ENCODE results near the gene HLA-DOB. TPM values are rescaled to one million over a fixed set of nuclear protein-coding genes. Genes with fewer than 3 reads are reported as not detected.

HLA-DOB gene
- total and polyA plus RNA-seq, 3 experiments from 2014 or later: 0.62 to 0.97 (median 0.77) TPM

- Histone ChIP-seq H3K4me1 (ENCODE audit: insufficient read depth, low read length) (no peaks in the 10 kb centered on the region), H3K36me3 (ENCODE audit: insufficient read depth, low read length) (peaks cover 33% of the 10 kb centered on the region), H3K4me3 (ENCODE audit: low read length) (no peak overlapping the region), H3K27ac (ENCODE audit: low read depth, low read length) (no peak overlapping the region), H3K9me3 (ENCODE audit: low read length) (no peaks in the 10 kb centered on the region), H3K27me3 (ENCODE audit: insufficient read depth, low read length, poor library complexity, severe bottlenecking) (no peaks in the 10 kb centered on the region)
- ChIA-PET CTCF (interaction anchor here (1.4 to 2.4 kb wide), 4 partner anchors 11 to 41 kb away, joined by 3 to 16 read pairs (median 6); partner anchors contain the start of genes TAP1 and TAP2), POLR2A (no interaction called here)
- DNase-seq: no peak
- H3K9me3 Mint-ChIP-seq: no peaks in the 10 kb centered on the region
- peak overlapping the region in 5 of 8 donors; percentile 12 to 80 (median 32) for H3K27ac Mint-ChIP-seq
- no peaks in the 10 kb centered on the region for H3K27me3 Mint-ChIP-seq
- H3K36me3 Mint-ChIP-seq: peaks cover 0 to 50% (median 16%) of the 10 kb centered on the region in 3 donors
- H3K4me3 Mint-ChIP-seq: no peak overlapping the region
- peaks cover 5 to 14% (median 10%) of the 10 kb centered on the region in 3 donors for H3K4me1 Mint-ChIP-seq
Observed at GRCh38 chr6:32827025-32827424, 10.2 kb upstream of the HLA-DOB start.

- no peaks in the 10 kb centered on the region for H3K9me3 ChIP-seq (ENCODE audit: low read length)
- no peaks in the 10 kb centered on the region for H3K4me1 ChIP-seq (ENCODE audit: insufficient read depth, low read length)
- Mint-ChIP-seq H3K4me3 (no peak overlapping the region), H3K27ac (peak overlapping the region in 4 of 8 donors; percentile 3 to 25 (median 22)), H3K27me3 (no peaks in the 10 kb centered on the region), H3K9me3 (no peaks in the 10 kb centered on the region), H3K36me3 (peaks cover 0 to 39% (median 10%) of the 10 kb centered on the region in 3 donors), H3K4me1 (peaks cover 0 to 5% (median 3%) of the 10 kb centered on the region in 3 donors)
- CTCF ChIA-PET: interaction anchor here (1.4 to 1.9 kb wide), 2 partner anchors 12 to 42 kb away, joined by 6 to 7 read pairs; partner anchors contain the start of gene TAP2
- no peak for DNase-seq
- no peaks in the 10 kb centered on the region for H3K27me3 ChIP-seq (ENCODE audit: insufficient read depth, low read length, poor library complexity, severe bottlenecking)
- H3K27ac ChIP-seq (ENCODE audit: low read depth, low read length): no peak overlapping the region
- H3K36me3 ChIP-seq (ENCODE audit: insufficient read depth, low read length): peaks cover 24% of the 10 kb centered on the region
- H3K4me3 ChIP-seq (ENCODE audit: low read length): no peak overlapping the region
- POLR2A ChIA-PET: no interaction called here
Observed at GRCh38 chr6:32825966-32826365, 9.2 kb upstream of the HLA-DOB start.

- Histone ChIP-seq H3K4me3 (ENCODE audit: low read length) (no peak overlapping the region), H3K36me3 (ENCODE audit: insufficient read depth, low read length) (no peaks in the 10 kb centered on the region), H3K4me1 (ENCODE audit: insufficient read depth, low read length) (no peaks in the 10 kb centered on the region), H3K9me3 (ENCODE audit: low read length) (no peaks in the 10 kb centered on the region), H3K27ac (ENCODE audit: low read depth, low read length) (no peak overlapping the region), H3K27me3 (ENCODE audit: insufficient read depth, low read length, poor library complexity, severe bottlenecking) (no peaks in the 10 kb centered on the region)
- Mint-ChIP-seq H3K4me1 (peaks cover 0 to 5% (median 0%) of the 10 kb centered on the region in 3 donors), H3K36me3 (no peaks in the 10 kb centered on the region), H3K27me3 (no peaks in the 10 kb centered on the region), H3K27ac (no peak overlapping the region), H3K9me3 (no peaks in the 10 kb centered on the region), H3K4me3 (no peak overlapping the region)
- ChIA-PET POLR2A (no interaction called here), CTCF (interaction anchor here (1.6 kb wide), 1 partner anchor 9 kb away, joined by 6 read pairs; no protein-coding TSS in a partner anchor)
- no peak for DNase-seq
Observed at GRCh38 chr6:32819729-32820128, 2.9 kb upstream of the HLA-DOB start.

GRCh38 chr6:32818867-32819266 lies 2.1 kb upstream of the HLA-DOB start:
- Histone ChIP-seq H3K27me3 (ENCODE audit: insufficient read depth, low read length, poor library complexity, severe bottlenecking) (no peaks in the 10 kb centered on the region), H3K36me3 (ENCODE audit: insufficient read depth, low read length) (no peaks in the 10 kb centered on the region), H3K27ac (ENCODE audit: low read depth, low read length) (no peak overlapping the region), H3K9me3 (ENCODE audit: low read length) (no peaks in the 10 kb centered on the region), H3K4me1 (ENCODE audit: insufficient read depth, low read length) (no peaks in the 10 kb centered on the region), H3K4me3 (ENCODE audit: low read length) (no peak overlapping the region)
- Mint-ChIP-seq H3K27me3 (no peaks in the 10 kb centered on the region), H3K9me3 (no peaks in the 10 kb centered on the region), H3K27ac (no peak overlapping the region), H3K4me3 (no peak overlapping the region), H3K36me3 (peaks cover 0 to 2% (median 0%) of the 10 kb centered on the region in 3 donors), H3K4me1 (peaks cover 0 to 5% (median 0%) of the 10 kb centered on the region in 3 donors)
- CTCF ChIA-PET: no interaction called here
- DNase-seq: no peak
- POLR2A ChIA-PET: no interaction called here

- Mint-ChIP-seq H3K27ac (no peak overlapping the region), H3K4me1 (peaks cover 0 to 5% (median 0%) of the 10 kb centered on the region in 3 donors), H3K27me3 (peaks cover 0 to 4% of the 10 kb centered on the region in 2 donors), H3K36me3 (peaks cover 0 to 6% (median 0%) of the 10 kb centered on the region in 3 donors), H3K4me3 (no peak overlapping the region), H3K9me3 (no peaks in the 10 kb centered on the region)
- Histone ChIP-seq H3K9me3 (ENCODE audit: low read length) (no peaks in the 10 kb centered on the region), H3K27ac (ENCODE audit: low read depth, low read length) (no peak overlapping the region), H3K4me1 (ENCODE audit: insufficient read depth, low read length) (no peaks in the 10 kb centered on the region), H3K4me3 (ENCODE audit: low read length) (no peak overlapping the region), H3K36me3 (ENCODE audit: insufficient read depth, low read length) (no peaks in the 10 kb centered on the region), H3K27me3 (ENCODE audit: insufficient read depth, low read length, poor library complexity, severe bottlenecking) (no peaks in the 10 kb centered on the region)
- DNase-seq: no peak
- CTCF ChIA-PET: no interaction called here
- POLR2A ChIA-PET: no interaction called here
Observed at GRCh38 chr6:32815996-32816395, 806 bp downstream of the HLA-DOB start.

GRCh38 chr6:32815115-32815514 lies 1.7 kb downstream of the HLA-DOB start:
- ChIA-PET POLR2A (no interaction called here), CTCF (interaction anchor here (1.4 kb wide), 1 partner anchor 170 kb away, joined by 3 read pairs; no protein-coding TSS in a partner anchor)
- DNase-seq: no peak
- no peaks in the 10 kb centered on the region for H3K9me3 Mint-ChIP-seq
- H3K4me1 Mint-ChIP-seq: peaks cover 0 to 5% (median 0%) of the 10 kb centered on the region in 3 donors
- H3K27ac Mint-ChIP-seq: no peak overlapping the region
- Histone ChIP-seq H3K9me3 (ENCODE audit: low read length) (no peaks in the 10 kb centered on the region), H3K36me3 (ENCODE audit: insufficient read depth, low read length) (no peaks in the 10 kb centered on the region), H3K4me3 (ENCODE audit: low read length) (no peak overlapping the region), H3K27ac (ENCODE audit: low read depth, low read length) (no peak overlapping the region), H3K27me3 (ENCODE audit: insufficient read depth, low read length, poor library complexity, severe bottlenecking) (no peaks in the 10 kb centered on the region), H3K4me1 (ENCODE audit: insufficient read depth, low read length) (no peaks in the 10 kb centered on the region)
- peaks cover 0 to 6% (median 0%) of the 10 kb centered on the region in 3 donors for H3K36me3 Mint-ChIP-seq
- peak overlapping the region in 1 of 7 donors; percentile 34 for H3K4me3 Mint-ChIP-seq
- H3K27me3 Mint-ChIP-seq: peaks cover 0 to 7% of the 10 kb centered on the region in 2 donors

- CTCF ChIA-PET: interaction anchor here (1.2 to 1.4 kb wide), 2 partner anchors 16 to 170 kb away, joined by 3 to 5 read pairs; no protein-coding TSS in a partner anchor
- Mint-ChIP-seq H3K36me3 (peaks cover 0 to 6% (median 0%) of the 10 kb centered on the region in 3 donors), H3K4me3 (no peak overlapping the region), H3K27ac (no peak overlapping the region), H3K27me3 (peaks cover 0 to 7% of the 10 kb centered on the region in 2 donors), H3K9me3 (no peaks in the 10 kb centered on the region), H3K4me1 (peaks cover 0 to 5% (median 0%) of the 10 kb centered on the region in 3 donors)
- H3K36me3 ChIP-seq (ENCODE audit: insufficient read depth, low read length): no peaks in the 10 kb centered on the region
- H3K27me3 ChIP-seq (ENCODE audit: insufficient read depth, low read length, poor library complexity, severe bottlenecking): no peaks in the 10 kb centered on the region
- no peaks in the 10 kb centered on the region for H3K4me1 ChIP-seq (ENCODE audit: insufficient read depth, low read length)
- no peak overlapping the region for H3K4me3 ChIP-seq (ENCODE audit: low read length)
- no peak for DNase-seq
- no peaks in the 10 kb centered on the region for H3K9me3 ChIP-seq (ENCODE audit: low read length)
- H3K27ac ChIP-seq (ENCODE audit: low read depth, low read length): no peak overlapping the region
- POLR2A ChIA-PET: no interaction called here
Observed at GRCh38 chr6:32814145-32814544, 2.7 kb downstream of the HLA-DOB start.

- ChIA-PET CTCF (interaction anchor here (0.7 kb wide), 1 partner anchor 396 kb away, joined by 3 read pairs; no protein-coding TSS in a partner anchor), POLR2A (no interaction called here)
- H3K4me1 Mint-ChIP-seq: no peaks in the 10 kb centered on the region
Observed at GRCh38 chr6:32809171-32809570, 7.6 kb downstream of the HLA-DOB start.

More at GRCh38 chr6:32809171-32809570, 7.6 kb downstream of the HLA-DOB start:
- H3K9me3 Mint-ChIP-seq: no peaks in the 10 kb centered on the region
- peaks cover 0 to 6% (median 5%) of the 10 kb centered on the region in 3 donors for H3K36me3 Mint-ChIP-seq
- no peak overlapping the region for H3K4me3 Mint-ChIP-seq
- no peak for DNase-seq
- Histone ChIP-seq H3K27ac (ENCODE audit: low read depth, low read length) (no peak overlapping the region), H3K4me3 (ENCODE audit: low read length) (no peak overlapping the region), H3K36me3 (ENCODE audit: insufficient read depth, low read length) (no peaks in the 10 kb centered on the region), H3K27me3 (ENCODE audit: insufficient read depth, low read length, poor library complexity, severe bottlenecking) (no peaks in the 10 kb centered on the region), H3K9me3 (ENCODE audit: low read length) (no peaks in the 10 kb centered on the region), H3K4me1 (ENCODE audit: insufficient read depth, low read length) (no peaks in the 10 kb centered on the region)
- no peak overlapping the region for H3K27ac Mint-ChIP-seq
- H3K27me3 Mint-ChIP-seq: peaks cover 16 to 43% of the 10 kb centered on the region in 2 donors

All from CD8-positive, alpha-beta memory T cell (primary cell).